Activated CD4-positive, alpha-beta memory T cell treated with anti-CD3 and anti-CD28 coated beads for 36 hours (primary cell): Measurements from ENCODE around the gene STX16. TPM values are rescaled to one million over a fixed set of nuclear protein-coding genes. Genes with fewer than 3 reads are reported as not detected.

ENCODE experiments used
- CTCF ChIA-PET: fragments of 350-600 bp; sonication (Branson Sonifier 250); formaldehyde crosslinking; loops from one replicate; lab custom pipeline; 2021; ENCODE audit warnings: antibody characterized with exemption, inconsistent platforms; lab: Charles Lee
- POLR2A ChIA-PET: fragments of 350-600 bp; sonication (Branson Sonifier 250); formaldehyde crosslinking; loops from one replicate; lab custom pipeline; 2021; ENCODE audit warnings: antibody characterized with exemption; lab: Charles Lee
- DNase-seq: peaks from one replicate; pipeline ENCODE4 v3.0.0-alpha.2; 2020
- H3K27ac Mint-ChIP-seq: one replicate; pipeline ENCODE4 v1.8.0; 2021; ENCODE audit warnings: mixed read lengths
- H3K27me3 Mint-ChIP-seq: one replicate; pipeline ENCODE4 v1.8.0; 2021; ENCODE audit warnings: mixed read lengths
- H3K36me3 Mint-ChIP-seq: one replicate; pipeline ENCODE4 v1.8.0; 2021; ENCODE audit warnings: mixed read lengths
- H3K4me1 Mint-ChIP-seq: one replicate; pipeline ENCODE4 v1.8.0; 2021; ENCODE audit warnings: low read depth, mixed read lengths
- H3K4me3 Mint-ChIP-seq: one replicate; pipeline ENCODE4 v1.8.0; 2021; ENCODE audit warnings: mild to moderate bottlenecking, mixed read lengths
- H3K9me3 Mint-ChIP-seq: one replicate; pipeline ENCODE4 v1.8.0; 2021; ENCODE audit warnings: mixed read lengths
- intact Hi-C: fragments of 100-400 bp; cut with micrococcal nuclease; formaldehyde crosslinking; loops from one replicate; pipeline ENCODE4 v1.15.1; 2023
- total RNA-seq, 2 experiments: library from RNA; stranded (reverse); gene quantifications; one replicate each; pipeline ENCODE4 v1.2.3, GENCODE V29; 2021

Gene STX16
- total RNA-seq, 2 experiments from 2014 or later, result 88.7 to 104 TPM

- ChIA-PET CTCF (interaction anchor here (1.0 kb wide), 1 partner anchor 18 kb away, joined by 4 read pairs; the partner anchor contains the start of gene STX16), POLR2A (no interaction called here)
- Mint-ChIP-seq H3K9me3 (no peaks in the 10 kb centered on the region), H3K27ac (peak overlapping the region; percentile 33), H3K36me3 (no peaks in the 10 kb centered on the region), H3K4me1 (peaks cover 17% of the 10 kb centered on the region), H3K4me3 (no peak overlapping the region), H3K27me3 (no peaks in the 10 kb centered on the region)
- no peak for DNase-seq
- intact Hi-C loops, result loop anchor here (1.0 kb wide), 1 partner anchor 17 kb away; no protein-coding TSS in a partner anchor
Observed at GRCh38 chr20:58633161-58634053, 17.7 kb upstream of the STX16 start.

GRCh38 chr20:58634059-58634458 is 17.0 kb upstream of the STX16 start:
- peaks cover 2% of the 10 kb centered on the region for H3K27me3 Mint-ChIP-seq
- ChIA-PET CTCF (interaction anchor here (1.0 kb wide), 1 partner anchor 17 kb away, joined by 4 read pairs; the partner anchor contains the start of gene STX16), POLR2A (interaction anchor here (0.7 kb wide), 1 partner anchor 17 kb away, joined by 3 read pairs; no protein-coding TSS in a partner anchor)
- peaks cover 17% of the 10 kb centered on the region for H3K4me1 Mint-ChIP-seq
- DNase-seq, result no peak
- intact Hi-C loops, result loop anchor here (1.0 kb wide), 1 partner anchor 16 kb away; no protein-coding TSS in a partner anchor
- no peak overlapping the region for H3K4me3 Mint-ChIP-seq
- H3K27ac Mint-ChIP-seq, result peak overlapping the region; percentile 71
- H3K9me3 Mint-ChIP-seq, result no peaks in the 10 kb centered on the region
- H3K36me3 Mint-ChIP-seq, result no peaks in the 10 kb centered on the region

- peaks cover 17% of the 10 kb centered on the region for H3K4me1 Mint-ChIP-seq
- ChIA-PET POLR2A (interaction anchor here (0.7 kb wide), 1 partner anchor 16 kb away, joined by 3 read pairs; no protein-coding TSS in a partner anchor), CTCF (interaction anchor here (1.0 kb wide), 1 partner anchor 17 kb away, joined by 4 read pairs; the partner anchor contains the start of gene STX16)
- H3K27ac Mint-ChIP-seq, result peak overlapping the region; percentile 71
- peaks cover 8% of the 10 kb centered on the region for H3K27me3 Mint-ChIP-seq
- intact Hi-C loops, result loop anchor here (1.0 kb wide), 1 partner anchor 16 kb away; no protein-coding TSS in a partner anchor
- no peaks in the 10 kb centered on the region for H3K9me3 Mint-ChIP-seq
- peak overlapping the region; percentile 23 for H3K4me3 Mint-ChIP-seq
- peak; percentile 69 for DNase-seq
- H3K36me3 Mint-ChIP-seq, result no peaks in the 10 kb centered on the region
Observed at GRCh38 chr20:58634521-58635278, 16.4 kb upstream of the STX16 start.

- POLR2A ChIA-PET, result no interaction called here
- Mint-ChIP-seq H3K36me3 (no peaks in the 10 kb centered on the region), H3K4me1 (peaks cover 17% of the 10 kb centered on the region), H3K4me3 (no peak overlapping the region), H3K9me3 (no peaks in the 10 kb centered on the region), H3K27ac (no peak overlapping the region), H3K27me3 (peaks cover 11% of the 10 kb centered on the region)
- intact Hi-C loops, result no loop called here
- no peak for DNase-seq
- CTCF ChIA-PET, result no interaction called here
Observed at GRCh38 chr20:58635279-58635665, 15.8 kb upstream of the STX16 start.

GRCh38 chr20:58636396-58636982 is 14.6 kb upstream of the STX16 start:
- DNase-seq, result no peak
- H3K9me3 Mint-ChIP-seq, result no peaks in the 10 kb centered on the region

GRCh38 chr20:58636983-58637421 is 14.1 kb upstream of the STX16 start:
- Mint-ChIP-seq H3K4me3 (no peak overlapping the region), H3K27ac (no peak overlapping the region), H3K36me3 (no peaks in the 10 kb centered on the region), H3K4me1 (peaks cover 17% of the 10 kb centered on the region), H3K9me3 (no peaks in the 10 kb centered on the region), H3K27me3 (peaks cover 14% of the 10 kb centered on the region)
- no peak for DNase-seq
- intact Hi-C loops, result no loop called here
- POLR2A ChIA-PET, result no interaction called here
- CTCF ChIA-PET, result interaction anchor here (1.1 to 1.2 kb wide), 2 partner anchors 10 to 14 kb away, joined by 3 read pairs; partner anchors contain the start of gene STX16

More at GRCh38 chr20:58636396-58636982, 14.6 kb upstream of the STX16 start:
- POLR2A ChIA-PET, result no interaction called here
- Mint-ChIP-seq H3K4me3 (no peak overlapping the region), H3K27me3 (peaks cover 14% of the 10 kb centered on the region), H3K4me1 (peaks cover 17% of the 10 kb centered on the region), H3K27ac (no peak overlapping the region), H3K36me3 (no peaks in the 10 kb centered on the region)
- CTCF ChIA-PET, result interaction anchor here (1.1 kb wide), 1 partner anchor 15 kb away, joined by 3 read pairs; the partner anchor contains the start of gene STX16
- intact Hi-C loops, result no loop called here

- POLR2A ChIA-PET, result no interaction called here
- H3K27ac Mint-ChIP-seq, result no peak overlapping the region
- peaks cover 19% of the 10 kb centered on the region for H3K27me3 Mint-ChIP-seq
- H3K4me1 Mint-ChIP-seq, result peaks cover 17% of the 10 kb centered on the region
- H3K36me3 Mint-ChIP-seq, result no peaks in the 10 kb centered on the region
- H3K4me3 Mint-ChIP-seq, result no peak overlapping the region
- CTCF ChIA-PET, result interaction anchor here (1.1 to 1.2 kb wide), 2 partner anchors 9 to 14 kb away, joined by 3 read pairs; partner anchors contain the start of gene STX16
- no peaks in the 10 kb centered on the region for H3K9me3 Mint-ChIP-seq
- DNase-seq, result no peak
- intact Hi-C loops, result no loop called here
Observed at GRCh38 chr20:58637466-58638213, 13.4 kb upstream of the STX16 start.

GRCh38 chr20:58638467-58639181 is 12.5 kb upstream of the STX16 start:
- Mint-ChIP-seq H3K27me3 (peaks cover 19% of the 10 kb centered on the region), H3K36me3 (no peaks in the 10 kb centered on the region), H3K4me3 (no peak overlapping the region), H3K9me3 (no peaks in the 10 kb centered on the region), H3K4me1 (peaks cover 14% of the 10 kb centered on the region), H3K27ac (no peak overlapping the region)
- ChIA-PET POLR2A (no interaction called here), CTCF (interaction anchor here (1.0 kb wide), 1 partner anchor 11 kb away, joined by 3 read pairs; no protein-coding TSS in a partner anchor)
- DNase-seq, result no peak
- intact Hi-C loops, result no loop called here

- H3K27ac Mint-ChIP-seq, result no peak overlapping the region
- H3K27me3 Mint-ChIP-seq, result peaks cover 19% of the 10 kb centered on the region
- no peak for DNase-seq
- H3K9me3 Mint-ChIP-seq, result no peaks in the 10 kb centered on the region
- intact Hi-C loops, result no loop called here
- no peaks in the 10 kb centered on the region for H3K36me3 Mint-ChIP-seq
- ChIA-PET POLR2A (no interaction called here), CTCF (interaction anchor here (1.0 kb wide), 1 partner anchor 10 kb away, joined by 3 read pairs; no protein-coding TSS in a partner anchor)
- H3K4me3 Mint-ChIP-seq, result no peak overlapping the region
- peaks cover 8% of the 10 kb centered on the region for H3K4me1 Mint-ChIP-seq
Observed at GRCh38 chr20:58639182-58640146, 11.6 kb upstream of the STX16 start.

GRCh38 chr20:58640446-58640845 is 10.6 kb upstream of the STX16 start:
- no peak overlapping the region for H3K4me3 Mint-ChIP-seq
- H3K27ac Mint-ChIP-seq, result no peak overlapping the region
- intact Hi-C loops, result no loop called here
- H3K4me1 Mint-ChIP-seq, result peaks cover 1% of the 10 kb centered on the region
- H3K9me3 Mint-ChIP-seq, result no peaks in the 10 kb centered on the region
- peaks cover 19% of the 10 kb centered on the region for H3K27me3 Mint-ChIP-seq
- no peaks in the 10 kb centered on the region for H3K36me3 Mint-ChIP-seq
- ChIA-PET POLR2A (no interaction called here), CTCF (no interaction called here)
- no peak for DNase-seq
